ENCODE results near the gene PROX1.

PROX1 gene

DNA sequence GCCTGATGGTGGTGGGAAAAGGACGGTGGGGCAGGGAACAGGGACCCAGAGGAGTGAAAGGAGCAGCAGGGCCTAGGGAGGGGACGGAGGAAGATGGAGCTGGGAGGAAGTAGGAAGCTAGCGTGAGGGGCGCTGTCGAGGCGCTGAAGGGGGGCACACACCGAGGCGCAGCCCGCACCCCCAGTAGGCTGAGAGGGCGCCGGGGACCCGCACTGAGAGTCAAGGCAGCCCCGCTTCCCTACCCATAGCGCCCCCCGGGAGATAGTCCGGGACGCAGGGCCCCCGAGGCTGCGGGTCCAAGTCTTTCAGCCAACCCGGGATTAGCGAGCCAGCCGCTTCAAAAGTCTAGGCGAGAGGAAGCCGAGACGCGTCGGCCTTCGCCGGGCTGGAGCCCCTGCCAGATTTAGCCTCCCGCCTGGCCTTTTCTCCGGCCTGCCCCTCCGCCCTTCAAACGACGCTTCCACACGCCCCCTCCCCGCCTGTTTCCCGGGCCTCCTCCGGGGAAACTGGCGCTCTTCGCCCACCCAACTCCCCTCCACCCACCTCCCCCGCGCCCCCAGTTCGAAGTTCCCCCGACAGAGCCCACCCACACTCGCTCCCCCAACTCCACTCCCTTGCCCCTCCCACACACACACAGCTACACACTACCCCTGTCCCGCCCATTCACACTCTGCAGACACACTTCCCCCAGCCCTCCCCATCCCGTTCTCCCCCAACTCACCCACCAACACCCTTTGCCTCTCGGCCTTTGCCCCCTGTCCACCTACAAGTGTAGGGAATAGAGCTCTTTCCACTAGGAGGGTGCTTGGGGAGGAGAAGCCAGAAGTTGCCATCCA is 7.8 kb upstream of the PROX1 start:
- Histone ChIP-seq H3K4me2 (peak overlapping the region; percentile 28; the same call in 1 of the 2 replicates), H3K9me3 (peaks cover 24% of the 10 kb centered on the region), H3K27ac (no peak overlapping the region), H3K27me3 (peaks cover 36% of the 10 kb centered on the region), H4K20me1 (no peaks in the 10 kb centered on the region), H3K36me3 (no peaks in the 10 kb centered on the region), H3K4me1 (peaks cover 24% of the 10 kb centered on the region), H3K4me3 (no peak overlapping the region), H3K9ac (no peak overlapping the region)
- TF ChIP-seq Cebpa-rat (IDR thresholded peaks at IDR 0.05), result no peak

DNA sequence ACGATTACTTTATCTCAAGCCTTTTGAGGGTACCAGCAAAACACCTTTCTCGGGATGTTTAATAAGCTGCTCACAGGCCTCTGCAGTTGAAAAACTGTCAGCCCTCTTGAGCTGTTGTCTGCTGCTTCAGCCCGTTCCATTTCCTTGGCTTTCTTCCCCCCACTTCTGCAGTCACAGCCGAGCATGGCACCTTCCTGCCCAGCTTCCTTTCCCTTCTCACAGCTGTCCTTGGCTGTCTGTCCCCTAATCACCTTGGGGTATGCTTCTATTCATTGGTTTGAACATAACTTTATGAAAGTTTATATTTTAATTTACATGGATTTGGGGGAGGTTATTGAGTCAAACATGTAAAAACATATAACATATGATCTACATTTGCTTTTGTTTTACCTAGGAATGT is 6.9 kb upstream of the PROX1 start:
- Histone ChIP-seq H3K9ac (no peak overlapping the region), H4K20me1 (no peaks in the 10 kb centered on the region), H3K27ac (no peak overlapping the region), H3K4me3 (no peak overlapping the region), H3K36me3 (no peaks in the 10 kb centered on the region), H3K9me3 (peaks cover 34% of the 10 kb centered on the region), H3K4me2 (peak overlapping the region; percentile 28), H3K4me1 (peaks cover 24% of the 10 kb centered on the region), H3K27me3 (peaks cover 45% of the 10 kb centered on the region)
- TF ChIP-seq Cebpa-rat (IDR thresholded peaks at IDR 0.05), result no peak

DNA sequence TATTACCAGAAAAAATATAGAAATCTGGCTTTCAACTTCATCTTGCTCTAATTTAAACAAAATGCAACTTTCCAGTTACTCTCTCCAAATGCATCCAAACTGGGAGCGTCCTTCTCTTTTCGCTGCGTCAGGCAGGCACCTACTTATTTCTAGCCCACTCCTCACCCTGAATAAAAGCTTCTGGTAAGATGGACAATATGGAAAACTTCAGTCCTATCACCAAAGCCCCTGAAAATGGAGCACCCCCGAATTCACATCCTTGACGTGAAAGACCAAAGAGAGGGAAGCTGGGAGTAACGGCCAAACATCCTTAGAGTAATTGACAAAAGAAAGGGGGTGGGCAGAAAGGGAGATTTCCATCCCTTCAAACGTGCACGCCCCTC is 5.5 kb upstream of the PROX1 start:
- Histone ChIP-seq H3K27me3 (peaks cover 58% of the 10 kb centered on the region), H3K4me1 (peaks cover 24% of the 10 kb centered on the region), H3K4me2 (no peak overlapping the region), H3K27ac (no peak overlapping the region), H3K9me3 (peaks cover 35% of the 10 kb centered on the region), H3K36me3 (no peaks in the 10 kb centered on the region), H3K4me3 (no peak overlapping the region), H4K20me1 (no peaks in the 10 kb centered on the region), H3K9ac (no peak overlapping the region)
- no peak for TF ChIP-seq Cebpa-rat (IDR thresholded peaks at IDR 0.05)

DNA sequence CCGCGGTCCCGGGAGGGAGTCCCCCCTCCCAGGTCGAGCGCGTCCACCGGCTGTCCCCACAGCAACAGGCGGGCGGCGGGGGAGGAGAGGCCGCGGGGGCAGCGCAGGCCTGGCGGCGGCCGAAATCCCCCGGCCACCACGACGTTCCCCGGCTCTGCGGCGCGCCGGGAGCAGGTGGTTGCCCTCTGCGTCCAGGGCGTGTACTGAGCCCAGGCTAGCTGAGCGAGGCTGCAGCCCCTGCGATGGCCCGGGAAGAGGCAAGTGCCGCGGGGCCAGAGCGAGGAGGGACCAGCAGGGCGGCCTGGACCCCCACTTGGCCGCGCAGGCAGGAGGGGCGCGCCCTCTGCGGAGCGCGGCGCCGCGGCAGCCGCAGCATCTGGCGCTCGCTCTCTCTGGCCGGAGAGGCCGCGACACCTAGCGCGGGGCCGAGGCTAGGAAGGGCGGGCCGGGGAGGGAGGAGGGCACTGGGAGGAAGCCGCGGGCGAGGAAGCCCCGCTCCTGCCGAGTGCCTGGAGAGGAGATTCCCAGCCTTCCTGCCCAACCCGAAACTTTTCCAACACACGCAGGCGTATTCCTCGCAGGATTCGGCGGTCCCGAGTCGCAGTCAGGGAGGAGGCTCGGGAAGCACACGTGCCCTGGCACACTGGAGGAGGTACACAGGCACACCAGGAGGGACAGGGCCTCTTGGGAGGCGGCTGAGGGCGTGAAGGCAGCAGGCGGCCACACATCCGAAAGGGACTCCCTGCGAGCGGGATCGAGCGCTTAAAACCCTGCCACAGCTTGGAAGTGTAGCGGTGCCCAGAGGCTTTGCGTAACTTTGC is 4.9 kb upstream of the PROX1 start:
- Histone ChIP-seq H4K20me1 (no peaks in the 10 kb centered on the region), H3K4me1 (peaks cover 24% of the 10 kb centered on the region), H3K27ac (no peak overlapping the region), H3K36me3 (no peaks in the 10 kb centered on the region), H3K4me2 (no peak overlapping the region), H3K9ac (no peak overlapping the region), H3K4me3 (no peak overlapping the region), H3K27me3 (peaks cover 58% of the 10 kb centered on the region), H3K9me3 (peaks cover 35% of the 10 kb centered on the region)
- TF ChIP-seq Cebpa-rat (IDR thresholded peaks at IDR 0.05), result no peak

DNA sequence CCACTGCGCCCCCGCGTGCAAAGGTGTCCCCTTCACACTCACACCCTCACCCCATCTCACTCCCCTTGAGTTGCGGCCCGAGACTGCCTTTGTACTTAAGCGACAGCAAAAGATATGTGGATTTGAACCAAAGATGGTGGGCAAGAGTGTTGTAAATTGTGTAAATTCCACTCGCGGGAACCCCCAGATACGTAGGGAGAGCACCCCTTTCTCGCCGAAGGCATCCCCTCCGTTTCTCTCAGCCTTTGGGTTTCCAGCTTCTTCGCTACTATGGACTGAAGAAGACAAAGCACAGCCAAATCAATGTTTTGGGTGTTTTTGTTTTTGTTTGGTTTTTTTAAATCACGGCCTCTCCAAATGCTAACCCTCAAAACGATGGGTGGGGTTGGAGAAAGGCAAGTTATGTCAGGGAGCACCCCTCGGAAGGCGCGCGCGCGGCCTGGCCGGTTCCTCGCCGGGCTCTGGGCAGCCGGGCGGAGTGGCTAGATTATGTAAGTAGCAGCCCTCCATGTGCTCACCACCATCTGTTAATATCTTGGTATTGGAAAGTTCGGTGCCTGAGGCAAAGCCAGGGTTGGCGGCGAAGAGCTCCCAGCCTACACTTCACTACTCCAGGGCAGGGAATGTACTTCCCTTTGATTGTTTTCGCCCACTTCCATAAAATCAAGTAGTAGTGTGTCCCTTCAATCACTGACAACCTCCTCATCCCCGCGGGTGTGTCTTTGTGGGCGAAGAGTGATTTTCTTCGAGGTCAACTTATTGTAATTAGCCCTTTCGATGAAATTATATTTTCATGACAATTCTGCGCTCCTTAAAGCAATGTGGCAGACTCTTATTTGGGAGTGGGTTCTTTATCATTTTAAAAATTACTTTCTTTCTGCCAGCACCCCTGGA is 4.0 kb upstream of the PROX1 start:
- H3K9ac ChIP-seq, result no peak overlapping the region
- no peak for TF ChIP-seq Cebpa-rat (IDR thresholded peaks at IDR 0.05)
- H3K4me1 ChIP-seq, result peaks cover 24% of the 10 kb centered on the region
- H3K36me3 ChIP-seq, result no peaks in the 10 kb centered on the region
- peaks cover 58% of the 10 kb centered on the region for H3K27me3 ChIP-seq
- peak overlapping the region; percentile 44 for H3K4me2 ChIP-seq
- no peak overlapping the region for H3K4me3 ChIP-seq
- no peak overlapping the region for H3K27ac ChIP-seq
- H4K20me1 ChIP-seq, result no peaks in the 10 kb centered on the region
- peaks cover 35% of the 10 kb centered on the region for H3K9me3 ChIP-seq

DNA sequence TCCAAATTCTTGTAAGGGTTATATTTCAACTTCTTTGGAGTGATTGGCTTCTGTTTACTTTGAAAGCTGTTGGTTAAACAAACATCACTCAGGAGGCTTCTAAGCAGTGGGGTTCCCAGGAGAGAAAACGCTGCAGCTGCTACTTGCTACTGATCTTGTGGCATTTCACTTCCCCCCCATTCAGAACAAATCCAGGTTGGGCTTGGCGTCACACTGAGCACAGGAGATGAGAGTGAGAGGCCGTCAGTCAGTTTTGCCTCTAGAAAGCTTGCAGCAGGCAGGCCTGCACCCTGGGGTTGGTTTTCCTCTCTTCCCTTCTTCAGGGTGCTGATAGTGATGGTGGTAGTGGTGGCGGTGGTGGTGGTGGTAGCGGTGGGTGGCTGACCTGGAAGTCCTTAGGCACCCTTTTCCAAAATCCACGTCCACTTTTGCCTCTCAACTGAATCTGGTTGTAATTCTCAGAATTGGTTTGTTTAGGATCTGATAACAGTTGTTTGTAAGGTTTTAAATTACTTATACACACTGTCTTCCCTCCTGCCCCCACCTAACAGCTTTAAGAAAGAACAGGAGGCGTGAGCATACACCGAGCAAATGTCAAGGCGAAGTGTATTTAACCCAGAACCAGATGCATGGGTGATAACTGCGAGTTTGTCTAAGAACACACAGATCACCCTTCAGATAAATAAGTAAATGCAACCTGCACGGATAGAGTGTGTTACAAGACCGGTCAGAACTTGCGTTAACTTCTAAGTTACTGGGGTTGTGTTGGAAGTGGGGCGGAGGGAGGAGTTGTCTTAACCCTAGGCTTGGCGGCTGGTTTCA is 3.2 kb upstream of the PROX1 start:
- Histone ChIP-seq H3K9me3 (peaks cover 34% of the 10 kb centered on the region), H3K4me1 (peaks cover 24% of the 10 kb centered on the region), H3K36me3 (no peaks in the 10 kb centered on the region), H3K27me3 (peaks cover 58% of the 10 kb centered on the region), H3K4me2 (peak overlapping the region; percentile 44), H3K9ac (no peak overlapping the region), H3K27ac (no peak overlapping the region), H4K20me1 (no peaks in the 10 kb centered on the region), H3K4me3 (no peak overlapping the region)
- TF ChIP-seq Cebpa-rat (IDR thresholded peaks at IDR 0.05), result no peak

DNA sequence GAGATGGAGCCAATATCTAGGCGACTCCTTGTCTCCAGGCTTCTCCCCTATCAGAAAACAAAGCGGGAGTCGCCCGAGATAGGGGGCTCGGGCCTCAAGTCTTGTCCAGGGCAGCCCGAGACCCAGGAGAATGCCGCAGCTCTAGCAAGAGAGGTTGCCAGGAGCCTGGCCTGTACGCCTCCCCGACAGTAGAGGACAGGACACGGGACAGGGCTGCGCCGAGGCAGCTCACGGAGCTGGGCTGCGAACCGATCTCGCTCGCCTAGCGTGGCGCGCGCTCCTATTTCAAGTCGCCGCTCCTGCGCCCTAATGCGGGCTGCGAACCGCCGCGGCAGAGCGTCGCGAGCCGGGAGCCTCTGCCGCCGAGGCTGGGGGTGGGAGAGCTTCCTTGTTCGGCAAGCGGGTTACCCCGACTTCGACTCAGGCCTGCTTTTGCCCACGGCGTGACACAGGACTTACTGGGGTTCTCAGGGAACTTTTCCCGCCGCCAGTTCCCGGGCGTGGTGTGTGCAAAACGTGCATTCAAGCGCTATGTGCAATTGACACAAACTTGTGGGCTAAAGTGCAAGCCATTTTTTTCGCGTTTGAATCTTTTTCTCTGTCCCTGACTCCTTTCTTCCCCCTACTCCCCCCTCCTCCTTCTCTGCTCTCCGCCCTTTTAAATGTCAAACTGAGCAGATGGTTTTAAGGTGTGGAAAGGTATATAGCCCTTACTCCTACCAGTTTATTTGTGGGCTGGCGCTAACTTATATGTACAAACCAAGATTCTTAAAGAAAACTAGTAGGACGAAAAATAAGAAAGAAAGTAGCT is 2.4 kb upstream of the PROX1 start:
- Histone ChIP-seq H3K4me3 (0 out of 2 replicates have a peak overlapping the region, but pooled peaks have one; percentile 5), H3K27ac (no peak overlapping the region), H3K9me3 (peaks cover 31% of the 10 kb centered on the region), H3K9ac (no peak overlapping the region), H3K4me2 (no peak overlapping the region), H3K27me3 (peaks cover 58% of the 10 kb centered on the region), H3K4me1 (peaks cover 23% of the 10 kb centered on the region), H4K20me1 (no peaks in the 10 kb centered on the region), H3K36me3 (no peaks in the 10 kb centered on the region)
- TF ChIP-seq Cebpa-rat (IDR thresholded peaks at IDR 0.05), result no peak
